GM19328 (cell line): Measurements from ENCODE around the gene SF3B2.
"Not testable (repeated sequence)": the region's sequence is repeated elsewhere in the genome, so short reads cannot be mapped to it uniquely, and the experiment has no call there.

Experiments used
- ATAC-seq: cut with Tn5 transposase; IDR thresholded peaks from one replicate; pipeline ENCODE4 v1.9.1; 2021; ENCODE audit warnings: mild to moderate bottlenecking, moderate library complexity; ENCODE audit not compliant: unreplicated experiment

Gene SF3B2

DNA sequence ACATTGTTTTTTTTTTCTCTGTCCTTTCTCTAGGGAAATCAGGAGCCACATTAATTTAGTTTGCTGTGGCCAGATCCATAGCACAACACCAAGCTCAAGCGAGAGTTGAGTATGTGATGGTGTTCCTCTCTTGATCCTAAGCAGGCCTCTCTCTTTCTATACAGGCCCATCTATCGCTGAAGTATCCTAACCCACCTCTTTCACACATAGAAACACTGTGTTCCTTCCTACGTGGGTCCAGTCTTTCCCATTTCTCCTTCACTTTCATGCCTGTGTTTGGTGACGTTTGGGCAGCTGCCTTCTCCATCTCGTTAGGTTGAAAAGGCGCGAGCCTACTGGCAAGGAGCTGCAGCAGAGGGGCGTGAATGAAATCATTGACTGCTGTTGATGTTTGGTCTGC, 20.4 kb downstream of the SF3B2 start:
- no peak for ATAC-seq

- no peak for ATAC-seq
Observed at GRCh38 chr11:66073669-66074068, 21.5 kb downstream of the SF3B2 start.

DNA sequence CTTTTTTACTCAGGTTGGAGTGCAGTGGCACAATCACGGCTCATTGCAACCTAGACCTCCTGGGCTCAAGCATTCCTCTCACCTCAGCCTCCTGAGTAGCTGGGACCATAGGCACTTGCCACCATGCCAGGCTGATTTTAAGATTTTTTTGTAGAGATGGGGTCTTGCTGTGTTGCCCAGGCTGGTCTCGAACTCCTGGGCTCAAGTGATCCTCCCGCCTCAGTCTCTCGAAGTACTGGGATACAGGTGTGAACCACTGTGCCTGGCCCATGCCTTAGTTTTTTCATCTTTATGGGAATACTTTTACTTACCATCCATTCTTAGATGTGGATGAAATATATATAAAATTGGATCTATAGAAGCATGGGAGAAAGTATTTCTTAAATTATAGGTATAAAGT, 23.1 kb downstream of the SF3B2 start:
- ATAC-seq, result no peak

DNA sequence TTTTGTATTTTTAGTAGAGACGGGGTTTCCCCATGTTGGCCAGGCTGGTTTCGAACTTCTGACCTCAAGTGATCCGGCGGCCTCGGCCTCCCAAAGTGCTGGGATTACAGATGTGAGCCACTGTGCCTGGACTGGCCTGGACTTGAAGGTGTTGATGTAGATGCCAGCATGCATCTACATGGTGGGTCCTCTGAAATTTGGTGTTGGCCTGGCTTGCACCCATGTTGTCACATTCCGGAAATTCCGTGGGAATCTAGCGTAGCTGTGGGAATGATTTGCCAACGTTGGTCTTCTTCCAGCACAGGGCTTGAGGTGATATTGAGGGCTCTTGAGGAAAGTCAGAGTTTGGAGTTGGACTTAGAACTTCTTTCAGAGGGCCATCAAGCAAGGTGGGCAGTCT, 24.4 kb downstream of the SF3B2 start:
- no peak for ATAC-seq

GRCh38 chr11:66077927-66078326, 25.8 kb downstream of the SF3B2 start:
- no peak for ATAC-seq

DNA sequence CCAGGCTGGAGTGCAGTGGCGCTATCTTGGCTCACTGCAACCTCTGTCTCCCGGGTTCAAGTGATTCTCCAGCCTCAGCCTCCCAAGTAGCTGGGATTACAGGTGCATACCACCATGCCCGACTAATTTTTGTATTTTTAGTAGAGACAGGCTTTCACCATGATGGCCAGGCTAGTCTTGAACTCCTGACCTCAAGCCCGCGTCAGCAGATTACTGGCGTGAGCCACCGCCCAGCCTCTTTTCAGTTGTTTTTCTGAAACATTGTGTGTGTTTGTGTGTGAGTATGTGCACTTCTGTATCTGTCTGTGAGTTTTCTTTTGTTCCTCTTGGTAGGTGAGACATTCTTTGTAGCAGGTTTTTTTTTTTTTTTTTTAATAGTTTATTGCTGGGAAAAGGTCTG, 26.8 kb downstream of the SF3B2 start:
- ATAC-seq, result not testable (repeated sequence)

- ATAC-seq, result no peak
Observed at GRCh38 chr11:66080055-66080817, 28.1 kb downstream of the SF3B2 start.

DNA sequence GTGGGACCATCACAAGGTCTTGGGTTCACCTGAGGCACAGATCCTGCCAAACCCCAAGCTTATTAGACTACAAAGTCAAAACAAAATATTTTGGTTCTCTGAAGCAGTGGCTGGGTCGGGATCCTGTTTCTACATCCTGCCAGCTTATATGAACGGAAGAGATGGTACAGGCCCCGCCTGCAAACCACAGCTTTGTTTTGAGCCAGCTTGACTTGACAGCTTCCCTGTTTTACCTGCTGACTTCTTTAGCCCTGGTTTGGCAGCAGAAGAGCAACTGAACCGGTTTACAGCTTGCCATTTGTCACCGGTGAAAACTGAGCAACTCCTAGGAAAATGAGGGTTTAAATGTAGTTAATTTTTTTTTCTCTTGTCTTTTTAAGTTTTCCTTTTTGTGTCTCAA, 29.3 kb downstream of the SF3B2 start:
- no peak for ATAC-seq

DNA sequence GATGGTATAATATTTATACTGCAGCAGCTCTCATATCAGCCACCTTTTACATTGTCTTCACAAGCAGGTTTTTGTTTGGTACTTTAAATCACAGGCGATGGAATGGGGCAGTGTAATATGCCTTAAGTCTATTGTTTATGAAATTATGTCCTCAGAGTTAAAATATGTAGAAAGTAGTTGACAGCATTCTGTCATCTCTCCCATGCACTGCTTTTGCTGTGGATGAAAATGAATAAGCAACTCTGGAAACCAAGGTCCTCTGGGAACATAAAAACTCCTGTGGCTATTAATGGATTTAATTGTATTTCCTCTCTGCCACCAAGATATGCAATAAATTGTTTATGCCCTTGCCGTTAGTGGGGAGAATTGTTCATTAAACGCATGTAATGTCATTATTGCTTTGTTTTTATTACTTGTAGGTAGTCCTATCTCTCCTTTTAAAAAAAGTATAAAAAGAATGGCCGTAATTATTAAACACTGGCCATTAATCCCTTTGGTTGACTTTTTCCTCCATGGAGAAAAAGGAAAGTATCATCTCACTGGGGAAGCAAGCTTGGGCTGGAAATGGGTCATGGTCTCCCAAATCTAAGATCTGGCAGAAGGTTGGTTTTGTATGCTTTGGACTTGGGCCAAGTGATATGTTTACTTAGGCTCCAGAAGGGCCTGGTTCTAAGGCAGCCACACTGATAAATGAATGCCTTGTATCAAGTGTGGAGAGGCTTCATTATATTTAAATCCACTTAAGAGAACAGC, 31.0 kb downstream of the SF3B2 start:
- no peak for ATAC-seq

GRCh38 chr11:66083767-66084166, 31.6 kb downstream of the SF3B2 start:
- ATAC-seq, result no peak

- ATAC-seq, result no peak
Observed at GRCh38 chr11:66084821-66085475, 32.8 kb downstream of the SF3B2 start.

DNA sequence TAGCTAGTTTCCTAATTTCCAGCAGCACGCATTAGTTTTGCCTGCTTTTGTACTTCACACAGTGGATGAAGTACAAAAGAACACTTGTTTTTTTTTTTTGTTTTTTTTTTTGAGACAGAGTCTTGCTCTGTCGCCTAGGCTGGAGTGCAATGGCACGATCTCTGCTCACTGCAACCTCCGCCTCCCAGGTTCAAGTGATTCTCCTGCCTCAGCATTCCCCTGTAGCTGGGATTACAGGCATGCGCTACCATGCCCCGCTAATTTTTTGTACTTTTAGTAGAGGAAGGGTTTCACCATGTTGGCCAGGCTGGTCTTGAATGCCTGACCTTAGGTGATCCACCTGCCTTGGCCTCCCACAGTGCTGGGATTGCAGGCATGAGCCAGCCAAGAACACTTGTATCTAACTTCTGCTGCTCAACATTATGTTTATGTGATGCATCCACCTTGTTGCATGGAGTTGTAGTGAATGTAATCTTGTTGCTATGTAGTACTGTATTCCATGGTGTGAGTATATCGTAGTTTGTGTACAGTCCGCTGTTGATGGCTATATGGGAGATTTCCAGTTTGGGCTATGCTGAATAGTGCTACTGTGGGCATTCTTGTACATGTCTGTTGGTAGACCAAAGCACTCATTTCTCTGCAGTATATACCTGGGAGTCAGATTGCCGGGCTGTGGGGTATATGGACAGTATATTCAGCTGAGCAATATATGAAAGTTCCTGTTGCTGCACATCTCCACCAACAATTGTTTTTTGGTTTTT, 35.2 kb downstream of the SF3B2 start:
- ATAC-seq, result no peak

DNA sequence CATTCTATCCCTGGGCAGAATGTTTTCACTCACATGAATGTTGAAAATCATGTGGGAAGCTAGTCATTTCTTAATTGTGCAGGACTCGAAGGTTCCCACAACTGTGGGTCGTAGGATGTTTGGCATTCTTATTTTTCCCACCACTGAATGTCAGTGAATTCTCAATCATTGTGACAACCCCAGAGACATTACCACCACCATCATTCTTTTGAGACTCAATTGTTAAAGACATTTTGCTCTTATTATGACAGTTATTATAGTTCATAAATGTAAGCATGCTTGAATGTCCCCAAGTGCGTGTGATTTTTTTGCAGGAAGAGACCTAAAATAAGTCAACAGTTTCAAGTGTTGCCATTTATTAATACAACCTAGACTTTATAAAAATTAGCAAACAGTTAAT, 36.9 kb downstream of the SF3B2 start:
- ATAC-seq, result no peak

- no peak for ATAC-seq
Observed at GRCh38 chr11:66090288-66090687, 38.1 kb downstream of the SF3B2 start.

DNA sequence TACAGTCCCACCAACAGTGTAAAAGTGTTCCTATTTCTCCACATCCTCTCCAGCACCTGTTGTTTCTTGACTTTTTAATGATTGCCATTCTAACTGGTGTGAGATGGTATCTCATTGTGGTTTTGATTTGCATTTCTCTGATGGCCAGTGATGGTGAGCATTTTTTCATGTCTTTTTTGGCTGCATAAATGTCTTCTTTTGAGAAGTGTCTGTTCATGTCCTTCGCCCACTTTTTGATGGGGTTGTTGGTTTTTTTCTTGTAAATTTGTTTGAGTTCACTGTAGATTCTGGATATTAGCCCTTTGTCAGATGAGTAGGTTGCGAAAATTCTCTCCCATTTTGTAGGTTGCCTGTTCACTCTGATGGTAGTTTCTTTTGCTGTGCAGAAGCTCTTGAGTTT, 40.0 kb downstream of the SF3B2 start:
- ATAC-seq, result not testable (repeated sequence)

GRCh38 chr11:66099746-66100145, 47.6 kb downstream of the SF3B2 start:
- ATAC-seq, result not testable (repeated sequence)

DNA sequence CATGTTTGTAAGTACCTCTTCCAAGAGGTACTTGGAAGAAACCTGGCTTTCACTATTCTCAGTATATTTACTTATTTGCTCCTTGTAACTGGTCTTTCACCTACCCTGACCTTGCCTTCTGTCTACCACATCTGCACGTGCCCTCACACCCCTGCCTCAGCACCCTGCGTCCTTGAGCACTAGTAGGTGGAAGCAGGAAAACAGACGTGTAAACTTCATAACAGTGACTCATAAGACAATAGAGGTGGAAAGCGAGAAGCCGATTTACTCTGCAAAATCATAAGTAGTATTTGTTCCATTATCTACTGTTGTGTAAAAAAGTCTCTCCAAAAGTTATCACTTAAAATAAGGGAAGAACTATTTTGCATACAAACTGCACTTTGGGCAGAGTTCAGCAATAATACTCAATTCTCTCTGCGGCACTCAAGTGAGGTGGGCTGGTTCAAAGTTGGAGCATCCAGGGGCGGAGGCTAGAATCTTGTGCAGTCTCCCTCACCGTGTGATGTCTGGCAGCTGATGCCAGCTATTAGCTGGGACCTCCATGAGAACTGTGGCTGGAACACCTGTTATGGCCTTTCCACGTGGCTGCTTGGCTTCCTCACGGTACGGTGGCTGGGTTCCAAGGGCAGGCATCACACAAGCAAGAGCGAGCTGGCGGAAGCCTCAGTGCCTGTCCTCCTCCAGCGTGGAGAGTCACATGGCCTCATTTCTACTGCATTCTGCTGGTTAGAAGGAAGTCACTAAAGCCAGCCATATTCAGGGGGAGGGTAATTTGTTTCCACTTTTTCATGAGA, 48.3 kb downstream of the SF3B2 start:
- no peak for ATAC-seq

- ATAC-seq, result no peak
Observed at GRCh38 chr11:66101066-66101464, 48.9 kb downstream of the SF3B2 start.

GRCh38 chr11:66104057-66104638, 52.0 kb downstream of the SF3B2 start:
- no peak for ATAC-seq
